Brain microvascular endothelial cell (primary cell): ENCODE data around the gene GNB1L.

Source experiments
- DNase-seq: peaks from one replicate; pipeline ENCODE4 v3.0.0-alpha.2; 2020
- H3K27ac ChIP-seq: fragments of 250-450 bp; sonication (Bioruptor Pico); 2 replicates; pipeline ENCODE4 v1.5.1; 2020; ENCODE audit warnings: mild to moderate bottlenecking, moderate library complexity
- H3K27me3 ChIP-seq: fragments of 250-450 bp; sonication (Bioruptor Pico); replicated peaks from 2 replicates; pipeline ENCODE4 v1.5.1; 2020; ENCODE audit warnings: mild to moderate bottlenecking
- H3K36me3 ChIP-seq: fragments of 250-450 bp; sonication (Bioruptor Pico); replicated peaks from 2 replicates; pipeline ENCODE4 v1.5.1; 2020; ENCODE audit warnings: mild to moderate bottlenecking
- H3K4me3 ChIP-seq: 2 replicates; pipeline ENCODE4 v1.5.1; 2011; ENCODE audit warnings: low read depth, mild to moderate bottlenecking, control low read depth, low read length, moderate library complexity
- CTCF ChIP-seq: IDR thresholded peaks from 2 replicates; pipeline ENCODE4 v1.5.1; 2011; ENCODE audit warnings: low read depth, mild to moderate bottlenecking, moderate library complexity, low read length, control low read depth, inconsistent platforms; ENCODE audit errors: missing control alignments
- in situ Hi-C: cut with HindIII; loops from 2 replicates; pipeline ENCODE4 v1.10.0; 2017; ENCODE audit warnings: low sequenced_read_pairs, low pct_ligation_motif_present

GNB1L gene

GRCh38 chr22:19882446-19883381 lies 28.0 kb upstream of the GNB1L start:
- no peak for TF ChIP-seq CTCF
- DNase-seq = no peak
- Histone ChIP-seq H3K27me3 (no peaks in the 10 kb centered on the region), H3K27ac (peak overlapping the region; percentile 81), H3K36me3 (no peaks in the 10 kb centered on the region), H3K4me3 (no peak overlapping the region)
- in situ Hi-C loops = no loop called here

GRCh38 chr22:19880786-19881569 lies 26.3 kb upstream of the GNB1L start:
- TF ChIP-seq CTCF = no peak
- Histone ChIP-seq H3K27me3 (no peaks in the 10 kb centered on the region), H3K4me3 (no peak overlapping the region), H3K36me3 (no peaks in the 10 kb centered on the region), H3K27ac (peak overlapping the region; percentile 81)
- peak; percentile 98 for DNase-seq
- in situ Hi-C loops = no loop called here

- peak overlapping the region; percentile 81 for H3K27ac ChIP-seq
- no peaks in the 10 kb centered on the region for H3K27me3 ChIP-seq
- TF ChIP-seq CTCF = no peak
- no peak for DNase-seq
- in situ Hi-C loops = no loop called here
- no peak overlapping the region for H3K4me3 ChIP-seq
- no peaks in the 10 kb centered on the region for H3K36me3 ChIP-seq
Measured at GRCh38 chr22:19879992-19880785, 25.5 kb upstream of the GNB1L start.

GRCh38 chr22:19879643-19879991 lies 24.9 kb upstream of the GNB1L start:
- no peak for DNase-seq
- no peak for TF ChIP-seq CTCF
- no peaks in the 10 kb centered on the region for H3K27me3 ChIP-seq
- in situ Hi-C loops = no loop called here
- H3K4me3 ChIP-seq = no peak overlapping the region
- no peaks in the 10 kb centered on the region for H3K36me3 ChIP-seq
- H3K27ac ChIP-seq = no peak overlapping the region

GRCh38 chr22:19879246-19879570 lies 24.5 kb upstream of the GNB1L start:
- H3K4me3 ChIP-seq = no peak overlapping the region
- H3K36me3 ChIP-seq = no peaks in the 10 kb centered on the region
- no peak overlapping the region for H3K27ac ChIP-seq
- TF ChIP-seq CTCF = no peak
- H3K27me3 ChIP-seq = no peaks in the 10 kb centered on the region
- DNase-seq = no peak
- in situ Hi-C loops = no loop called here
